ENCODE results near the gene GPN3. TPM values are rescaled to one million over a fixed set of nuclear protein-coding genes. Genes with fewer than 3 reads are reported as not detected.

Gene GPN3
- total and polyA plus RNA-seq, 2 of the 8 experiments (the other 6 are each of a cell fraction or from before 2014, with no cell fraction given) = 49.7 to 52.9 TPM

DNA sequence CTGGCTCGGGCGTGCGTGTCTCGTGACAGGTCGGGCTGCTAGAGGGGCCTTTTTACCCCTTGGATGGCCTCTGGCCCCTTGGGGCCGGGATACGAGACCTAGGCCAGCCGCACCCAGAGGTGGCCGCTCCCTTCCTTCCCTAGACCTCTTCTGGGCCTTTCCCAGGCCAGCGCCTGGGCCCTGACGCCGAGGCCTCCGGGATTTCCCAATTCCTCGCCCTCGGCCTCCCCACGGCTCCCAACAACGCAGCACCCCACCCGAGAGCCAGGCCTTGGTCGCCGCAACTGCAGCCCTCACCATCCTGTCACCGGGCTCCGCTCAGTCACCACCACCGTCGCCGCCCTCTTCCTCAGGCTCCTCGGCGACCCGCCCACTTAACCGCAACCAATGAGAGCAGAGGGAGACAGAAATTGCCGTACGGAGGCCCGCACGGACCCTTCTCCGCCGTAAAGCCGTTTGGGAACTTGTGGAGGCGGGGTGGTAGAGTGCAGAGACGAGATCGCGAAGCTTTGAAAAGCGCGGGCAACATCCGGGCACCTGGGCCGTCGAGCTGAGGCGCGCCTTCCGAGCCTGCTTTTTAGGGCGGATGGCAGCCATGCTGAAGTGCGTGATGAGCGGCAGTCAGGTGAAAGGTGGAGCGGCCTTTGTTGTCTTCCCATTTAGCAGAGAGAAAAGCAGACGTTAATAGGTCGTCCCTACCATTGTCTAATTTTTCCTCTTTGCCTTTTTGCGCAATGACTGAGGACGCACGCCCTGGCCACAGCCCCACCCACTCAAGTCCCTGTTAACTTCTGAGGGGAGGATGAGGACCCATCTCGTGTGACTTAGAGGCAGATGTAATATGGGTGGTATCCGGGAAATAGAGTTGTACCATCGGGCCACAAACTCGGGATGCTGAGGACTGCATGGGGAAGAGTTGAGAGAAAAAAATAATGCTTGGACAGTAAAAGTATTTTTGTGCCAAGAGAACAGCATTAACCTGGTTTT, 34.0 kb upstream of the GPN3 start, which contains the start of the genes RAD9B and VPS29 (continued):
- TF ChIP-seq EZH2 (IDR thresholded peaks at IDR 0.05; ENCODE audit: low read depth, low read length, severe bottlenecking) (no peak), EGR1 (IDR thresholded peaks at IDR 0.05; ENCODE audit: borderline replicate concordance, low read depth, low read length) (peak; percentile 76), CREB1 (IDR thresholded peaks at IDR 0.05) (peak; percentile 66; the same call in 1 of the 2 replicates), JUN (IDR thresholded peaks at IDR 0.05; ENCODE audit: low read depth, low read length) (no peak), HDAC2 (IDR thresholded peaks at IDR 0.05; ENCODE audit: borderline replicate concordance in 1 of 2, low read depth in 2 of 2, low read length in 2 of 2) (peak; percentile 56 to 97; a peak in 2 of 4 replicates), TBP (IDR thresholded peaks at IDR 0.05; ENCODE audit: low read depth, low read length) (peak; percentile 34; the same call in 1 of the 2 replicates), SP2 (IDR thresholded peaks at IDR 0.05; ENCODE audit: low read length) (no peak), RFX5 (IDR thresholded peaks at IDR 0.05; ENCODE audit: borderline replicate concordance, low read depth, low read length) (no peak), CHD2 (IDR thresholded peaks at IDR 0.05; ENCODE audit: low read length) (peak; percentile 91)

All from H1 (cell line).